ENCODE results near the gene ARR3. TPM values are rescaled to one million over a fixed set of nuclear protein-coding genes. Genes with fewer than 3 reads are reported as not detected.

ARR3 gene
- 1 to 10 TPM in 1 of 3 donors, under 1 TPM in 1, not detected in 1; 0.60 to 1.2 TPM for total RNA-seq
- long read RNA-seq, donor 1 = 0 reads
- long read RNA-seq, donor 2 = 0 reads

DNA sequence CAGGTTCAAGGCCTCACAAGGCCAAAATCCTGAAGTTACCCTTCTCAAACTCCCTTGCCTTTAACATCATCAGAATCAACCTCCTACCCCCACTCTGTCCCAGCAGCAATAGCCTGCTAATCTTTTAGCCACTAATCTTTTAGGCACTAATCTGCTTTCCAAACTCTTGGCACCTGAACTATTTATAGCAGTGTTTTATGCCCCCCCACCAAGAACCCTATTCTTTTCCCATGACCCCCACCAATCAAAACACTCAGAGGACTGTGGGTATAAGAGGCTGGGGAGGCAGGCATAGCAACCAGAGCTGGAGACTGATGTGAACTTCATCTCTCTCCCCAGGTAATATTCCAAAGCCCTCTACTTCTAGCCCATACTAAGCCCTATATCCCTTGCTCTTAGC is at the start of gene ARR3:
Gene ARR3 (plus strand): TSS at position 301 of the 400 bp plus-strand sequence. CDS start 1,052 bp downstream, outside the sequence.
- no peaks in the 10 kb centered on the region for H3K36me3 ChIP-seq (ENCODE audit: low read depth)
- intact Hi-C loops (cut with DNase I, micrococcal nuclease) = loop anchor here in 1 of 2 donors (10.0 kb wide), 1 partner anchor 73 kb away; no protein-coding TSS in a partner anchor
- H3K9me3 ChIP-seq = no peaks in the 10 kb centered on the region
- no peaks in the 10 kb centered on the region for H3K4me1 ChIP-seq (ENCODE audit: low read depth)
- no peak within 1 kb of the TSS for H3K4me3 ChIP-seq
- ATAC-seq = no peak
- DNase-seq = no peak
- TF ChIP-seq, protein P1, sequence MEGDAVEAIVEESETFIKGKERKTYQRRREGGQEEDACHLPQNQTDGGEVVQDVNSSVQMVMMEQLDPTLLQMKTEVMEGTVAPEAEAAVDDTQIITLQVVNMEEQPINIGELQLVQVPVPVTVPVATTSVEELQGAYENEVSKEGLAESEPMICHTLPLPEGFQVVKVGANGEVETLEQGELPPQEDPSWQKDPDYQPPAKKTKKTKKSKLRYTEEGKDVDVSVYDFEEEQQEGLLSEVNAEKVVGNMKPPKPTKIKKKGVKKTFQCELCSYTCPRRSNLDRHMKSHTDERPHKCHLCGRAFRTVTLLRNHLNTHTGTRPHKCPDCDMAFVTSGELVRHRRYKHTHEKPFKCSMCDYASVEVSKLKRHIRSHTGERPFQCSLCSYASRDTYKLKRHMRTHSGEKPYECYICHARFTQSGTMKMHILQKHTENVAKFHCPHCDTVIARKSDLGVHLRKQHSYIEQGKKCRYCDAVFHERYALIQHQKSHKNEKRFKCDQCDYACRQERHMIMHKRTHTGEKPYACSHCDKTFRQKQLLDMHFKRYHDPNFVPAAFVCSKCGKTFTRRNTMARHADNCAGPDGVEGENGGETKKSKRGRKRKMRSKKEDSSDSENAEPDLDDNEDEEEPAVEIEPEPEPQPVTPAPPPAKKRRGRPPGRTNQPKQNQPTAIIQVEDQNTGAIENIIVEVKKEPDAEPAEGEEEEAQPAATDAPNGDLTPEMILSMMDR (IDR thresholded peaks at IDR 0.05) = no peak

- intact Hi-C loops (cut with DNase I, micrococcal nuclease) = no loop called here
- peak; percentile 32 to 55 (median 47) for DNase-seq
- H3K36me3 ChIP-seq (ENCODE audit: low read depth) = no peaks in the 10 kb centered on the region
- no peaks in the 10 kb centered on the region for H3K9me3 ChIP-seq
- TF ChIP-seq, protein P1 (IDR thresholded peaks at IDR 0.05) = no peak
- peak; percentile 97 for ATAC-seq
- no peak overlapping the region for H3K4me3 ChIP-seq
- H3K4me1 ChIP-seq (ENCODE audit: low read depth) = no peaks in the 10 kb centered on the region
These were observed 48.0 kb upstream of the ARR3 start for GRCh38 chrX:70219938-70220764.

DNA sequence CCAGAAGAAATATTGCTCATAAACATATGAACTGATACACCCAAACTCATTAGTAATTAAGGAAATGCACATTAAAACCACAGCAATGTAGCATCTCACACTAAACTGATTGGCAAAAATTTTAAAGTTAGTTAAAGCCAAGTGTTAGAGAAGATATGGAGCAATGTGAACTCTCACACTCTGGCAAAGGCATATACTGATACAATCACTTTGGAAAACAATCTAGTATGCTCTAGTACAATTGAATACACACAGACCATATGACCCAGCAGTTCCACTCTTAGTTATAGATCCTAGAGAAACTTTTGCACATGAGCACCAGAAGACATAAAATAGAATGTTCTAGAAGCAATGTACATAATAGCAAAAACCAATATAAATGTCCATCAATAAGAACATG is 42.1 kb upstream of the ARR3 start:
- H3K4me1 ChIP-seq (ENCODE audit: low read depth) = no peaks in the 10 kb centered on the region
- TF ChIP-seq, protein P1 (IDR thresholded peaks at IDR 0.05) = no peak
- no peaks in the 10 kb centered on the region for H3K36me3 ChIP-seq (ENCODE audit: low read depth)
- no peak overlapping the region for H3K4me3 ChIP-seq
- no peaks in the 10 kb centered on the region for H3K9me3 ChIP-seq
- ATAC-seq = no peak
- DNase-seq = no peak
- intact Hi-C loops (cut with DNase I, micrococcal nuclease) = no loop called here

GRCh38 chrX:70226687-70227086 is 41.4 kb upstream of the ARR3 start:
- no peaks in the 10 kb centered on the region for H3K4me1 ChIP-seq (ENCODE audit: low read depth)
- intact Hi-C loops (cut with DNase I, micrococcal nuclease) = no loop called here
- no peak overlapping the region for H3K4me3 ChIP-seq
- no peaks in the 10 kb centered on the region for H3K36me3 ChIP-seq (ENCODE audit: low read depth)
- ATAC-seq = no peak
- no peak for DNase-seq
- TF ChIP-seq, protein P1 (IDR thresholded peaks at IDR 0.05) = no peak
- no peaks in the 10 kb centered on the region for H3K9me3 ChIP-seq

- Histone ChIP-seq H3K4me3 (no peak overlapping the region), H3K36me3 (ENCODE audit: low read depth) (no peaks in the 10 kb centered on the region), H3K4me1 (ENCODE audit: low read depth) (no peaks in the 10 kb centered on the region), H3K9me3 (no peaks in the 10 kb centered on the region)
- DNase-seq (no peak), ATAC-seq (no peak)
- TF ChIP-seq, protein P1 (IDR thresholded peaks at IDR 0.05) = no peak
- intact Hi-C loops (cut with DNase I, micrococcal nuclease) = no loop called here
These were observed 36.5 kb upstream of the ARR3 start for GRCh38 chrX:70231666-70232065.
